NCI-H1436 treated with DMSO at 0.1 percent for 48 hours (cell line): Measurements from ENCODE around the gene CPNE4.
"Not testable (repeated sequence)": the region's sequence is repeated elsewhere in the genome, so short reads cannot be mapped to it uniquely, and the experiment has no call there.

ENCODE experiments used
- DNase-seq: peaks from one replicate; lab custom pipeline; 2025; lab: John Stamatoyannopoulos, UW

The CPNE4 gene

DNA sequence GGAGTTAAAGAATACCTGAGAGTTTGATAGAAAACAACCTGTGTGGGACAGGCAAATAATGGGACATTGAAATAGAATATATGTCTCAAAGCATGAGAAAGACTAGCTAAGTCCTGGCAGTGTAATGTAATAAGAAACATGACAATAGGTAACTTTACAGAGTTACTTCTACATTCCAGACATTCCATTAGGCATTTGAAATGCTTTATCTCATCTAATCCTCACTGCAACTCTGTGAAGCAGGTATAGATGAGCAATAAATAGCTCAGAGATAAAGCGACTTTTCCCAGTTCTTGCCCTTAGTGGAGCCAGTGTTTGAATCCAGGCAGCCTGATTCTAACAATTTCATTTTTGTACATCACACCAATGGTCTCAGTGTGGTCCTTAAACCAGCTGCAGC is 76.8 kb downstream of the CPNE4 start:
- DNase-seq: no peak

DNA sequence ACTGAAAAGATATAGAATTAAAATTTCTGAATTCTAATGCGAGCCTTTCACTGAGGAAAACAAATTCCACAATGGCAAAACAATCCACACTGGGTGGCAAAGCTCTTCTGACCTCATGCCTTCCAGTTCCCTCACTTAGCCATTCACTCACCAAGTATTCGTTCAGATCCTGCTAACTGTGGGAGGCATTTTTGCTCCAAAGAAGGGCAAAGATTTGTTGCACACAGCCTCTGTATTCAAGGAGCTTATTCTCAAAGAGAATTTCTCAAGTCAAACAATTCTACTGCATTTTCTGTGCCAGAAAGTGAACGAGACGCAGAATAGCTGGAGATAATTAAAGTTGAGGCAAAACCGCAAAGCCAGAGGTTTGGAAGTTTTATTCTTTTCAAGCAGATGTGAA is 77.3 kb downstream of the CPNE4 start:
- DNase-seq: no peak

DNA sequence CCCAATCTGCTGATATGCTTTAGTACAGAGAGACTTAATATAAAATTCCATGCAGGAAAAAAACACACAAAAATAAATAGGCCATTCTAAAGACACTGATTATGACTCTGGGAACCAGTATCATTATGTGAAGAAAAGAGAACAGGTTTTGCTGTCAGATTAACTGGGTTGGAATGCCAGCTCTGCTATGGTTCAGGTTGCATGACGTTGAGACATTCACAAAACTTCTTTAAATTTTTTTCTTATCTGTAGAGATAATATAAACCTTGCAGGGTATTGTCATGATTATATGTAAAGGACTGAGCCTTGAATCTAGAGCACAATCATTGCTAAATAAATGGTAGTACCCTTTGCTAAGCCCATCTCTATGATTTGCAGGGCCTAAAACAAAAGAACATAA is 86.0 kb downstream of the CPNE4 start:
- no peak for DNase-seq

DNA sequence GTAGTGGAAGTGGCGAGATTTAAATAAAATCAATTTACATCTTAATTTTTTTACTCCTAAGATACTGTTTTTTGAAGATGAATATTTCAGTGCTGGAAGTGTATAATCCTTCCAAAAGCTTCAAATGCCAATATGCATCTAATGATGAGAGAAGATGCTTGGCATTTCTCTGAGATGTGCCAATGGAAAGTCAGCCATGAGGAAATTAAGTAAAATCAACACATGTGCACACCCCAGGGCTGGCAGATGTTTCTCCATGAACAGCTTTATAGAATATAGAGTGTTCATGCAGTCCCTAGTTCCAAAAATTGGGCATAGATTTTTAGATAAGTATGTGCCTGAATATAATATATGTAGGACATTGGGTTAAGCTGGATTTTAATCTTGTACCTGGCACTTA is 90.1 kb downstream of the CPNE4 start:
- no peak for DNase-seq

DNA sequence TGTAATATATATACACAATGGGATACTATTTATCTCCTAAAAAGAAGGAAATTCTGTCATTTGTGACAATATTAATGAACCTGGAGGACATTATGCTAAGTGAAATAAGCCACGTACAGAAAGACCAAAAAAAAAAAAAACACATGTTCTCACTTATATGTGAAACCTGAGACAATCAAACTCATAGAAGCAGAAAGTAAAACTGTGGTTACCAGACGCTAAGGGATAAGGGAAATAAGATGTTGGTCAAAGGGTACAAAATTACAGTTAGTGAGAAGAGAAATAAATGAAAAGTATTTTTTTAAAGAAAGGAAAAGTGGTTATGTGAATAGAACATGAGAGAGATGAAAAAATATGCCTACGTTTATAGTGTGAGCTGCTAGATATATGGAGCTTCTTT is 101.1 kb downstream of the CPNE4 start:
- DNase-seq: no peak

DNA sequence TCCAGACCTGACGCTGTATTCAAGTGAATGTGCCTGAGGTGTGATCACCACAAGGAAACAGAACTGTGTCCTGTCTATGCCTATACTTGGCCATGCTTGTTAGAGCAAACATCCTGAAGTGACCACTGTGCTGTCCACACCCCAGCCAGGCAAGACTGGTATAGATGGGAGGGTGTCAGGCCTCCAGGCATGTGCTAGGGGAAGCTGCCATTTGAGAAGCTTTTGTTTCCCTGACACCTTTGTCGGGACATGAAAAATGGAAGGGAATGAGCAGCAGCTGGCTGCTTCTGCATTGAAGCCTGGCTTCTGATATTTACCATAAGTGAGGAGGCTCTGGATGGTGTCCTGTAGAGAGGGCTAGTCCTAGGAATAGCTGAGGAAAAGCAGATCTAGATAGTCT is 106.2 kb downstream of the CPNE4 start:
- DNase-seq: no peak

DNA sequence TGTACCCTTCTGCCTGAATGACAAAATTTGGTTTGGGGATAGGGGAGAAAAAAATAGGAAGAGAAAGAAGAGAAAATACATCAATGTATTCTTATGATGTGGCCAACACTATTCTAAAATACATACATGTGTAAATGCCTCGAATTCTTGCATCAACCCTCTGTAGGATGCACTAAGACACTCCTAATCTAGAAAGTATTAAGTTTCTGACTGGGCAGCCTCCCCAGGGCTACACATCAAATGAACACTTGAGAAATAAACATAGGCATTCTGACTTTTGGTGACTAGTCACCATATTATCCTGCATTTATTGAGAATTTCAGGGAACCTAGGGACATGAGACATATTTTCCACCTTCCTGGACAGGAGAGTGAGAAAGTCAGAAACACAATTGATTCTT is 109.2 kb downstream of the CPNE4 start:
- no peak for DNase-seq

DNA sequence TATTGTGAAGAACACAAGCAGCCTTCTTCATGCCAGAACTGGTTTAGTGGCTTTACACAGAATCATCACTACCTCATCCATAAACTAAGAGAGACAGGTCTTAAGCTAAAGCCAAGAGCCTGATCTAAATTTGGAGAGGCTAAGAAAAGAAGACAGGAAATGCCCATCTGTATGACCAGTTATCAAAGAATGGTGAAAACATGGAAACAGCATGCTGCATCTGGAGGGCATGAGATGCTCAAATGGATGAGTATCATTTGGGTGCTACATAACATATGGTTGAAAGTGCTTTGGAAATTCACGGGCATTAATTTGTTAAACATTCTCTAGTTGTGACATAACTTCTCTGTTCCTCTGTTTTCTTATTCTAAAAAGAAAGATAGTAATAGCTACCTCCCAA is 112.5 kb downstream of the CPNE4 start:
- no peak for DNase-seq

DNA sequence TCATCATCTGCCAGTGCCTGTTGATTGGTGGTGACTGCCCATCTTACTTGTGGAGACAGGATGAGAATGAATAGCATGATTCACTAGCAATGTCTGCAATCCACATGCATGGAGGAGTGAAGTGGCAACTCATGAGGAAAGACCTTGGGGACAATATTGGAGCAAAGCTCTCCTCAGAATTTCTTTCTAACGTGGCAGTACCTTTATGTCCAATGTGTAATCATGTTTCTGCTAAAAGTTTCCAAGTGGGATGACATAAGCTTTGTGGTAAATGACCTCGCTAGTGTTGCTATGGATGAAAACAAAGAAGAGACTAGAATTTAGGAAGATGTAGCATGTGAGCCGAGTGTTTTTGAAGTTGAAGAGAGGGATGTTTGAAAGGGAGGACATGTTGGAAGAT is 117.8 kb downstream of the CPNE4 start:
- no peak for DNase-seq

DNA sequence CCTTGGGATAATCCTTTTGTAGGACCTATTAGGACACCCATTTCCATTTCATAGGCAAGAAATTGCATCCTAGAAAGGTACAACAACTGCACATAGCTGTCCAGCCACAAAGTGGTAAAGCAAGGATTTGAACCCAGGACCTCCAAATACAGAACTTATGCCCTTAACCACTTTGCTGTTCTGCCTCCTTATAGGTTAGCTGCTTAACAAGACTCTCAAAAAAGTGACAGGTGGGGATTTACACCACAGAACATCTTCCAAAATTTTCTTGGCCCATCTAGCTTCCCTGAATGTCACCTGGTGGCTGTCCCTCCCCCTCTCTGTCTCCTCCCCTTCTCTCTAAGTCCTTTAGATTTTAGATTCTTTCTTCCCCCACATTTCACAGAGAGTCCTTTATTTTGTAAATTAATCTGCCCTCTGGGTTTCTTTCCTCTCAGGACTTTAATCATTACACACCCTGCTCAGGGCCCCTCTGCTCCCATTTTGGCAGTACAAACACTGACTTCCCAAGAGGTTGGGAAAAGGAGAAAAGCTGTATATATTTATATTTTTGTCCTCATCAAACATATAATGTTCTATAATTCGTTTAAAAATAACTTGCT is 120.6 kb downstream of the CPNE4 start:
- DNase-seq: no peak

DNA sequence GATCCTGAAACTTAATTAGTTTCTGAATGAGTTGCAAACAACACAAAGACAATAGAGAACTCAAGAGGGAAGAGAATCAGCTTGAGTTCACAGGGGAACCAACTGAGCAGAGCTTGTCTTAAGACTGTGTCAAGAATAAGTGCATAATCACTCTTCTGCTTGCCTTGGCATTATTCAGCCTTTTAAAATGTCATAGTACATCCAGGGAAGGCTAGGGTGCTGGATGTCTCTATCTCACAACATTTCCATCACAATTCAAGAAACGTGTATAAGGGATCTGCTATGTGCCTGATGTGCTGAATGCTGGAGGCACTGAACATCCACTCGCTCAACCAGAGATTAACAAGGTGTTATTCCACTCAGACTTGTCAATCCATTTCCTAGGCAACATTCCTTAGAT is 122.6 kb downstream of the CPNE4 start:
- DNase-seq: no peak

DNA sequence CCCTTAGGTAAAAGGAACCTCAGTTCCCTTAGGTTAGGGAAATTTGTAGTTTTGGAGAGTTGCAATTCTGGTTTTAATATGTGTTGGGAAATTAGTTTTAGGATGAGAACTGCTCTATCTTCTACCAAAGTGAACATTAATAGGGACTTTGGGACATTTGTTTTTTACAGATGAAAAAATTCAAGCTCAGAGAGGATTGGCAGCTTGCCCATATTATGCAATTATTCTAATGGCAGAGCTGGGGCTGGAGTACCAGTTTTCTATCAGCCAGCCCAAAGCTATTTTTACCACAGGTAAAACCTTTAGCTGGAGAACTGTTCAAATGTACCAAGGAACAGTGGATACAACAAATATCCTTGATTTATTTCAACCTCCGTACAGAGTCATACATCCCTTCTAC is 127.0 kb downstream of the CPNE4 start:
- no peak for DNase-seq

DNA sequence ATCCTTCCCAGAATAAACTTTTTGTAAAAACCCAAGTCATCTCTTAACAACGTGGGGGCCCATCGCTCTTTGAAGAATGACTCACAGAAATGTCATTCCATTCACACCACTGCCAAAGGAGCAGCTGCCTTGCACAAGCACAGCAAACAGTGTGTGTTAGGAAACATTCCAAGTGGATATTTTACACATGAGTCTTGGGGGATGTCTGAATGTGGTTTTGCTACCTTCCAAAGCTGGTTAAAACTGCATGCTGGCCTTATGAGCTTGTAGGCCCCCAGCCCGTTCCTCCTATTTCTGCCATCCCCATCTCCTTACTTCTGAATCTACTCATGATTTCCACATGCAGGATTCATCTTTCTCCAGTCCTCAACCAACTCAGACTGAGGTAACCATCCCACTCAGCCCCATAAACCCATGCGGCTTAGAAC is 130.8 kb downstream of the CPNE4 start:
- DNase-seq: no peak

DNA sequence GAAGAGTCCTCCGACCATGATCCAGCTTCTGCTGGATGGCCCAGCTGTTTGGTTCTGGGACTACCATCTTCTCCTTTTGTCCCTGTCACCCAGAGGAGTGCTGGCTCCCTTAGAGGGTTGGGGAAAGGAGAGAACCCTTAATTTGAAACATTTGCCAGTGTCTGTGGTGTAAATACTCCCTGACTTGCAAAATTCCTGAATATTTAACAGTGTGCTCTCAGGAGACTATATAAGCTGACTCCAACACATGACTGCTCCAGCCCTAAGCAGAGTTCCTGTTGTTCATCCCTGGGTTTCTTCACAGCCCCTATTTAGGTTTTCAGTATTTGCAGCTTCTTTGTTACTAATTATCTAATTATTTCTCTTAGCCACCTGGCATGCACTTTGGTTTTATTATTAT is 133.1 kb downstream of the CPNE4 start:
- no peak for DNase-seq

DNA sequence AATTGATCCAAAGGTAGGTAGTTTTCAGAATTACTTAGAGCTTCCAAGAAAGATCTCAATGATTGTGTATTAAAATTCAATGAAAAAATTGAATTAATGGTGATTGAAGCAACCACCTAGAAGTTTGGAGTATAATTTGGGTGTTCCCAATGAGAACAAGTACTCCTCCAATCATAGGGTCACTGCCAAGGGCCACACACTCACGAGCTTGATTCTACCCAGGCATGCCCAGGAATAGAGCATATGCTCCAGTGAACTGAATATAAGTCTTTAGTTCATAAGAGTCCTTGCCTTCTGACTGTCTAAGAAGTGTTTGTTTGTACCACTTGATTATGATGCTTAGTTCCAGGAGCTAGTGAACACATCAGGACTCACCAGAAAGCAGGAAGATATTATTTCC is 133.9 kb downstream of the CPNE4 start:
- DNase-seq: no peak

DNA sequence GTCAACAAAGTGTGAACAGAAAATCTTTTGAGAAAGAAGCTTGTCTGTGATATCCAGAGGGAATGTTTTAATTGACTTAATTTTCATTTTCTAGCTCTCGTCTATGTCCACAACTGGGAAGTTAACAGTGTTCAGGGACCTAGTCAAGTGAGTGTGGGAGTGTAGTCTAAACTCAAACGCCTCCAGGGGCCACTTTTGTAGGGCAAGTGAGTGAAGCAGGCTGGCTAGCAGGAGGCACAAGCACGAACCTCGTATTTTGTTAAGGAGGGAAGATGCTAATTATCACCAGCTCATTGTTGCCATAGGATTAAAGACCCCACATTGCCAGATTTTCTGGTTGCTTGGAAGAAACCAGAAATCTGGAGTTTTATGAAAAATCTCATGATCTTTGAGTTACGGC is 135.8 kb downstream of the CPNE4 start:
- no peak for DNase-seq

DNA sequence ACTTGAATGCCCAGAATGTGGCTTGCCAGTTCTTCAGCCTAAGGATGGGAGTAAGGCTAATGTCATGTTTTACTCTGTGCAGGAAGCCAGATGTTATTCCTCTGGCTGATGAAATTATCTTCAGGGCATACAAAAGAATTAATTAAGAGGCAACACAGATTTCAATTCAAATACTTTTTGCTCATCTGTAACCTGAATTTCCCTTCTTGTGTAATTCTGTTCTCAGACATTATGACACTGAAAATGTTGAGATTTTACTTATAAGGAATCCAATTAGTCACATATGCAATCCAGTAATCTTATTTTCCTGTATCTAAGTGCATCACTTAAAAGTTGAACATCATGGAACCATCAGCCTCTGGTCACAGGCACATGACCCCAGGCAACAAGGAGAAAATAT is 136.5 kb downstream of the CPNE4 start:
- no peak for DNase-seq

DNA sequence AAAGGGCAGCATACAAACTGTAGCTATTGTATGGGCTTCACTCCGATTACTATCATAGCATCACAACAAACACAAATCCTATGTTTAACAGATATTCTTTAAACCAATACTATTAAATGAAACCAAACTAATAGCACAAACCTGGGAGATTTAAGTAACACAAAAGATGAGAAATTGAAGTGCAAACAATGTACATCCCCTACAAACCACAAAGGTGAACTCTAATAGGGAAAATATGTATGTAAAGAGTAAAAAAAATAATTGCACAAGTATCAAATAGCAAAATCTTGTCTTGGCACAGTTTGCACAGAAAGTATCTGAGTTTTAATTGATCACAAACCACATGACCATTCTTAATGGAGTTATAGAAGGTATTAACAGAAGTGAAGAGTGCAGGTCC is 138.5 kb downstream of the CPNE4 start:
- no peak for DNase-seq

DNA sequence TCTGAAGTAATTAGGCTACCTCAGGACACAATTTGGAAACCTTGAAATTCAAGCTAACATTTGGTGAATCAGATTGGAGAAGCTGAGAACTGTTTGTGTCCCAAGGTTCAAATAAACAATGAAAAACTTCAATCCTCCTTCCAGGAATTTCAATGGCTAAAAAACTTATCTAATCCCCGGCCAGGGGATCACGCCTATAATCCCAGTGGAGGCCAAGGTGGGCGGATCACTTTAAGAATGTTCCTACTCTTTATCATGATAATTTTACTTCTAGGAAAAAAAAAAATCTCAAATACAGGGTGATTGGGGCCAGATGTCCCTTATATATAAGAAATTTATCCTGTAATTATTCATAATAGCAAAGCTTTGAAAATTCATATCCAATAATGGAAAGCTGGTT is 139.0 kb downstream of the CPNE4 start:
- no peak for DNase-seq

DNA sequence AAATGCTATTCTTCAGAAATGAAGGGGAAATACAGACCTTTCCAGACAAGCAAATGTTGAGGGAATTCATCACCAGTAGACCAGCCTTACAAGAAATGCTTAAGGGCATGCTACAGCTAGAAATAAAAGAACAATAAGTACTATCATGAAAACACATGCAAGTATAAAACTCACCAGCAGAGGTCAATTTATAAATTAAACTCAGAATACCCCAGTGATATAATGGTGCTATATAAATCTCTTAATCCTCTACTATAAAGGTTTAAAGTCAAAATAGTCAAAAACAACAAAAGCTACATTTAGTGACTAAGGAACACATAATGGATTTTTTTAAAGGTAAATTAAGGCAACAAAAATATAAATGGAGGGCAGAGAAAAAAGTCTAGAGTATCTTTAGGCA is 142.5 kb downstream of the CPNE4 start:
- DNase-seq: no peak

DNA sequence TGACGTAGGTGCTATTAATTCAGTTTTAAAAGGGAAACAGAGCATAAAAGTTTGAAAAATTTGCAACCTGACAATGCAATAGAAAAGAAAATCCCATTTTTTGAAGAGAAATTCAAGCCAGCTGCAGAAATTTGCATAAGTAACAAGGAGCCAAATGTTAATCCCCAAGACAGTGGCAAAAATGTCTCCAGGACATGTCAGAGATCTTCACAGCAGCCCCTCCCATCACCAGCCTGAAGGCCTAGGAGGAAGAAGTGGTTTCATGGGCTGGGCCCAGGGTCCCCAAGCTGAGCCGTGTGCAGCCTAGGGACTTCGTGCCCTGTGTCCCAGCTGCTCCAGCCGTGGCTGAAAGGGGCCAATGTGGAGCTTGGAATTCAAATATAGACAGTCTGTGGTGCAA is 148.9 kb downstream of the CPNE4 start:
- DNase-seq: not testable (repeated sequence)

DNA sequence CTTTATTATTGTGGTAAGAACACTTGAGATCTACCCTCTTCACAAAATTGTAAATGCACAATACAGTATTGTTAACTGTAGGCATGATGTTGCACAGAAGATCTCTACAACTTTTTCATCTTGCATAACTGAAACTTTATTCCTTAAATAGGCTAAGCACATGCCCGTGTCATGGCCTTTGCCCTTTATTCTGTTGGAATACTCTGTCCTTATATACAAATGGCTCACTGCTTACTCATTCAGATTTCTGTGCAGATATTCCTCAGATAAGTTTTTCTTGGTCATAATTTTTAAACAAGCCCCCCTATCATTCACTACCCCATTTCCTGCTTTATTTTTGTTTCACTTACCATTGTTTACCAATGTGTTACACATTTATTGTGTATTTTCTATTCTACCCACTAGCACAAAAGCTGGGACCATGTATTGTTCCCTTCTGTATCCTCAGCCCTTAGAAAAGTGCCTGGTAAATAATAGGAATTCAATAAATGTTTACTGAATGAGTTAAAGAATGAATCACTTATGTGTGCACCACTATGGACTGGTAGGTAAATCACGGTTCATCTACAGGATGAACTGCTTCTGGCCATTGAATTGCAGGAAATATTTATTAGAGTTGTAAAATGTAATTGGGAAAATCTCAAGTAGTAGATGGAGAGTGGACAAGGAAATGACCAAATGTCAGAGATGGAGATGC is 151.0 kb downstream of the CPNE4 start:
- no peak for DNase-seq

DNA sequence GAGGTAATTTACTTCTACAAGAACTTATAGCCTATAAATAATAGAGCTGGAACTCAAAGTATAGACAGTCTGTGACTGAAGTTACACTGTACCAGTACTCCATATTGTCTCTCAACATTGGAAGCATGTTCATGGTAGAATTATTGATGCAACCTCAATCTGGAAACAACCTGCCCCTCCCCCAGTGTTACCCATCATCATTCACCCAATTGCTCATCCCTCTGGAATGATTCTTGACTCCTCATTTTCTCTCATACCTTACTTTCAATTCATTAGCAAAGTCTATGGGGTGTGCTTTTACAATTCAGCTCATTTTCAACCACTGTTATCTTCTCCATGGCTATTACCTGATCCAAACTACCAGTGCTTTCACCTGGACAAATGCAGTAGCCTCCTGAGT is 151.7 kb downstream of the CPNE4 start:
- DNase-seq: no peak

DNA sequence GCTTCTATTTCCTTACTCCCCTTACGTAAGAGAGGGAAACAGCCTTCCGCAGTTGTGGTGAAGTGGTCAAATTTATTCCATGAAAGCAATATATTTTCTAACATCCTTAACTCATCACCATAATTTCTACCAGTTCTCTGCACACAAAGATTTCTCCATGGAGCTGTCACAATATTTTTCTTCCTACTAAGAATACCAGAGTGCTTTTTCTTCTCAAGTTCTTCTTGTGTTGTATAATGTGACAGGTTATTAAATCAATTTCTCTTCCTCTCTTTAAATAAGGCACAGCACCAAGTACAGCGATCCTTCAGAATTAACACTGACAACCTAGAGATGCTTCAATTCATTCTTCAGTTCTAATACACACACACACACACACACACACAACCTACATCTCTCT is 153.0 kb downstream of the CPNE4 start:
- no peak for DNase-seq
